H1 (cell line): ENCODE results near the gene DIP2C. TPM values are rescaled to one million over a fixed set of nuclear protein-coding genes. Genes with fewer than 3 reads are reported as not detected.

Experiments used
- CTCF ChIA-PET: fragments of 300-600 bp; sonication (Branson Sonifier 250); formaldehyde crosslinking; loops from one replicate; lab custom pipeline; 2021; ENCODE audit not compliant: partially characterized antibody; lab: Charles Lee
- POLR2A ChIA-PET: fragments of 300-600 bp; sonication (Branson Sonifier 250); formaldehyde crosslinking; loops from one replicate; lab custom pipeline; 2021; ENCODE audit warnings: inconsistent platforms; ENCODE audit not compliant: partially characterized antibody; lab: Charles Lee
- DNase-seq, 2 experiments: peaks; one replicate each; pipeline versions ENCODE4 v3.0.0 to v3.0.0-alpha.2; 2010 to 2022; ENCODE audit warnings: low spot score in 2 of 2, low read depth in 1 of 2, mixed read lengths in 1 of 2
- FAIRE-seq: peaks from 2 replicates; lab custom pipeline; 2011; peaks lifted over from hg19 to GRCh38; lab: Jason Lieb, UNC
- H2AFZ ChIP-seq: 2 replicates; pipeline ENCODE4 v1.8.1; 2012; ENCODE audit warnings: low read length, inconsistent platforms
- H2AK5ac ChIP-seq: 2 replicates; pipeline ENCODE4 v1.6.1; 2013; ENCODE audit warnings: low read depth, low read length
- H2BK120ac ChIP-seq: replicated peaks from 2 replicates; pipeline ENCODE3; 2013; ENCODE audit warnings: low read depth, low read length, inconsistent platforms
- H2BK12ac ChIP-seq: 2 replicates; pipeline ENCODE4 v1.6.1; 2013; ENCODE audit warnings: low read depth, low read length
- H2BK15ac ChIP-seq: 2 replicates; pipeline ENCODE4 v1.6.1; 2013; ENCODE audit warnings: low read length
- H2BK20ac ChIP-seq: 2 replicates; pipeline ENCODE4 v1.6.1; 2013; ENCODE audit warnings: low read length
- H2BK5ac ChIP-seq: 2 replicates; pipeline ENCODE4 v1.6.1; 2013; ENCODE audit warnings: low read depth, low read length
- H3K14ac ChIP-seq: 2 replicates; pipeline ENCODE4 v1.6.1; 2013; ENCODE audit warnings: inconsistent platforms; ENCODE audit not compliant: insufficient read length
- H3K18ac ChIP-seq: 2 replicates; pipeline ENCODE4 v1.6.1; 2013; ENCODE audit warnings: low read length; ENCODE audit errors: extremely low read depth
- H3K23ac ChIP-seq: 2 replicates; pipeline ENCODE4 v1.6.1; 2013; ENCODE audit warnings: inconsistent platforms; ENCODE audit not compliant: insufficient read length
- H3K23me2 ChIP-seq: 2 replicates; pipeline ENCODE4 v1.6.1; 2013; ENCODE audit warnings: low read depth, low read length
- H3K27ac ChIP-seq: 2 replicates; pipeline ENCODE4 v1.6.1; 2011; ENCODE audit warnings: low read depth, low read length, inconsistent platforms
- H3K27me3 ChIP-seq, 4 experiments: replicated peaks in 1 of 4; 1 replicate in 1 of 4; 2 replicates in 3 of 4; pipeline versions ENCODE4 v1.6.1 to v1.8.1; 2011 to 2013; ENCODE audit warnings: low read length in 3 of 4, mild to moderate bottlenecking in 3 of 4, inconsistent platforms in 2 of 4, mixed read lengths in 2 of 4, moderate library complexity in 1 of 4; ENCODE audit not compliant: control insufficient read depth in 3 of 4, insufficient read depth in 3 of 4; ENCODE audit errors: extremely low read depth in 1 of 4
- H3K36me3 ChIP-seq, 4 experiments: 2 replicates each; pipeline versions ENCODE4 v1.6.1 to v1.8.1; 2011 to 2013; ENCODE audit warnings: mild to moderate bottlenecking in 4 of 4, low read length in 3 of 4, moderate library complexity in 2 of 4, control low read depth in 1 of 4, inconsistent platforms in 1 of 4; ENCODE audit not compliant: insufficient read depth in 4 of 4, control insufficient read depth in 2 of 4
- H3K4ac ChIP-seq: replicated peaks from 2 replicates; pipeline ENCODE3; 2013; ENCODE audit warnings: low read length, low read depth, mixed read lengths, inconsistent platforms; ENCODE audit not compliant: insufficient read length
- H3K4me1 ChIP-seq, 4 experiments: replicated peaks in 1 of 4; 1 replicate in 1 of 4; 2 replicates in 3 of 4; pipeline versions ENCODE4 v1.6.1 to v1.8.1; 2011 to 2013; ENCODE audit warnings: low read length in 3 of 4, inconsistent platforms in 2 of 4, mixed read lengths in 1 of 4; ENCODE audit not compliant: insufficient read depth in 4 of 4, control insufficient read depth in 3 of 4
- H3K4me2 ChIP-seq, 2 experiments: 2 replicates each; pipeline versions ENCODE4 v1.6.1 to v1.8.1; 2011 to 2013; ENCODE audit warnings: low read depth in 2 of 2, low read length in 2 of 2, control low read depth in 1 of 2, inconsistent platforms in 1 of 2, mild to moderate bottlenecking in 1 of 2; ENCODE audit not compliant: insufficient read depth in 1 of 2
- H3K4me3 ChIP-seq, 4 experiments: fragments of 200-600, 300-600 bp in 1 of 4; sonication (generic), shearing (Covaris generic), sonication (Bioruptor Twin) in 1 of 4; 2 replicates each; pipeline versions ENCODE4 v1.5.1 to v1.8.1; 2011 to 2016; ENCODE audit warnings: low read length in 4 of 4, low read depth in 3 of 4, control low read depth in 2 of 4, inconsistent platforms in 2 of 4, mild to moderate bottlenecking in 2 of 4, mixed read lengths in 1 of 4, moderate library complexity in 1 of 4; ENCODE audit not compliant: insufficient read depth in 2 of 4; ENCODE audit errors: extremely low read depth in 1 of 4
- H3K56ac ChIP-seq: replicated peaks from 2 replicates; pipeline ENCODE3; 2013; ENCODE audit warnings: low read depth, mild to moderate bottlenecking, mixed read lengths, low read length, inconsistent platforms; ENCODE audit not compliant: insufficient read length
- H3K79me1 ChIP-seq: 2 replicates; pipeline ENCODE4 v1.6.1; 2013; ENCODE audit warnings: low read depth, low read length, control low read depth
- H3K79me2 ChIP-seq, 2 experiments: 2 replicates each; pipeline versions ENCODE4 v1.6.1 to v1.8.1; 2012 to 2013; ENCODE audit warnings: low read length in 2 of 2, mild to moderate bottlenecking in 2 of 2, inconsistent platforms in 1 of 2; ENCODE audit not compliant: insufficient read depth in 2 of 2, control insufficient read depth in 1 of 2
- H3K9ac ChIP-seq, 4 experiments: replicated peaks in 1 of 4; 1 replicate in 1 of 4; 2 replicates in 3 of 4; pipeline versions ENCODE4 v1.6.1 to v1.8.1; 2011 to 2013; ENCODE audit warnings: low read depth in 3 of 4, low read length in 3 of 4, control low read depth in 2 of 4, mild to moderate bottlenecking in 2 of 4, moderate library complexity in 2 of 4, inconsistent platforms in 1 of 4; ENCODE audit errors: extremely low read depth in 1 of 4
- H3K9me3 ChIP-seq, 2 experiments: 2 replicates each; pipeline versions ENCODE4 v1.6.1 to v1.8.1; 2012 to 2013; ENCODE audit warnings: mild to moderate bottlenecking in 2 of 2, moderate library complexity in 2 of 2, control low read depth in 1 of 2, inconsistent platforms in 1 of 2, low read depth in 1 of 2, low read length in 1 of 2, mixed read lengths in 1 of 2; ENCODE audit not compliant: insufficient read depth in 2 of 2
- H4K20me1 ChIP-seq, 2 experiments: replicated peaks in 1 of 2; 2 replicates each; pipeline versions ENCODE3 to v1.8.1; 2011 to 2013; ENCODE audit warnings: inconsistent platforms in 2 of 2, low read length in 2 of 2, mild to moderate bottlenecking in 1 of 2; ENCODE audit not compliant: insufficient read depth in 2 of 2, control insufficient read depth in 1 of 2
- H4K5ac ChIP-seq: 2 replicates; pipeline ENCODE4 v1.6.1; 2013; ENCODE audit warnings: low read length, low read depth, mixed read lengths, inconsistent platforms; ENCODE audit not compliant: insufficient read length
- H4K8ac ChIP-seq: 2 replicates; pipeline ENCODE4 v1.8.0; 2013; ENCODE audit warnings: mild to moderate bottlenecking, moderate library complexity, low read length, inconsistent platforms; ENCODE audit not compliant: insufficient read depth; ENCODE audit errors: extremely low read depth
- H4K91ac ChIP-seq: replicated peaks from 2 replicates; pipeline ENCODE3; 2013; ENCODE audit warnings: low read length, mixed read lengths, inconsistent platforms; ENCODE audit not compliant: insufficient read length
- BACH1 ChIP-seq: IDR thresholded peaks from 2 replicates; pipeline ENCODE4 v1.6.1; 2012; ENCODE audit warnings: low read length, improper control_type of control experiment
- EZH2 ChIP-seq: fragments of 200-600 bp; sonication (generic); IDR thresholded peaks from 2 replicates; pipeline ENCODE4 v1.7.1; 2012; ENCODE audit warnings: low read depth, mild to moderate bottlenecking, moderate library complexity, low read length, inconsistent platforms; ENCODE audit not compliant: severe bottlenecking
- FOSL1 ChIP-seq: IDR thresholded peaks from 2 replicates; pipeline ENCODE4 v1.6.1; 2011; ENCODE audit warnings: mild to moderate bottlenecking, low read depth, low read length, moderate library complexity; ENCODE audit not compliant: insufficient read depth
- GABPA ChIP-seq: IDR thresholded peaks from 2 replicates; pipeline ENCODE4 v1.6.1; 2011; ENCODE audit warnings: mild to moderate bottlenecking, low read length, moderate library complexity, borderline replicate concordance; ENCODE audit not compliant: insufficient read depth
- KDM4A ChIP-seq: IDR thresholded peaks from one replicate; pipeline ENCODE4 v1.7.1; 2012; ENCODE audit warnings: low read depth, mild to moderate bottlenecking, moderate library complexity, low read length, inconsistent platforms; ENCODE audit not compliant: severe bottlenecking
- RXRA ChIP-seq: IDR thresholded peaks from 2 replicates; pipeline ENCODE4 v1.6.1; 2011; ENCODE audit warnings: low read depth, mild to moderate bottlenecking, low read length, moderate library complexity; ENCODE audit not compliant: insufficient read depth
- SRF ChIP-seq: IDR thresholded peaks from 2 replicates; pipeline ENCODE4 v1.6.1; 2011; ENCODE audit warnings: mild to moderate bottlenecking, low read depth, low read length, moderate library complexity
- TAF1 ChIP-seq: IDR thresholded peaks from 2 replicates; pipeline ENCODE4 v1.6.1; 2011; ENCODE audit warnings: mild to moderate bottlenecking, low read depth, low read length
- TCF12 ChIP-seq: IDR thresholded peaks from 2 replicates; pipeline ENCODE4 v1.6.1; 2011; ENCODE audit warnings: low read depth, mild to moderate bottlenecking, low read length
- TEAD4 ChIP-seq: IDR thresholded peaks from 2 replicates; pipeline ENCODE4 v1.6.1; 2012; ENCODE audit warnings: low read depth, low read length, inconsistent platforms, mixed read lengths
- WGBS, 2 experiments: shearing (Covaris generic) in 1 of 2; methylation state at CpG; one replicate each; pipeline versions ENCODE4 v1.1.6 to v1.1.7; 2013 to 2015; ENCODE audit warnings: low lambda C conversion rate in 2 of 2, mixed read lengths in 2 of 2, inconsistent platforms in 1 of 2, low coverage in 1 of 2, missing lambda C conversion rate in 1 of 2; ENCODE audit not compliant: insufficient replicate concordance in 2 of 2, insufficient coverage in 1 of 2, insufficient read length in 1 of 2; ENCODE audit errors: extremely low coverage in 1 of 2, missing lambda C conversion rate in 1 of 2; 5-methylcytosine and 5-hydroxymethylcytosine counted together
- polyA plus RNA-seq, 7 experiments: library from polyadenylated mRNA; depleted of rRNA in 3 of 7; stranded (reverse) in 5 of 7; unstranded in 2 of 7; fragments of >200 nt in 5 of 7; fragments of 200-250 nt in 2 of 7; gene quantifications; 1 replicate in 5 of 7; 2 replicates in 1 of 7; 4 replicates in 1 of 7; pipeline versions ENCODE4 v1.2.1 to v1.2.3, GENCODE V29; 2011 to 2013; ENCODE audit warnings: missing spikeins in 2 of 7, mixed read lengths in 2 of 7
- total RNA-seq: library from RNA; stranded (reverse); fragmentation: NEBNext Ultra II Directional; extraction: Animal tissue kit (Norgen Biotek cat#: 25700); gene quantifications from 2 replicates; pipeline ENCODE4 v1.2.1, GENCODE V29; 2021

Gene DIP2C
- total and polyA plus RNA-seq, 2 of the 8 experiments (the other 6 are each of a cell fraction or from before 2014, with no cell fraction given), result 3.8 to 9.3 TPM

- Histone ChIP-seq H3K14ac (no peak overlapping the region), H2BK5ac (no peak overlapping the region), H4K8ac (no peak overlapping the region), H4K20me1 (peaks cover 0 to 6% of the 10 kb centered on the region in 2 experiments), H3K79me1 (peaks cover 3% of the 10 kb centered on the region; the same call in 1 of the 2 replicates), H3K4ac (no peak overlapping the region), H3K4me1 (no peaks in the 10 kb centered on the region), H3K56ac (no peak overlapping the region), H2AK5ac (no peak overlapping the region), H2BK15ac (no peak overlapping the region), H3K79me2 (no peaks in the 10 kb centered on the region), H3K9ac (no peak overlapping the region), H3K27me3 (no peaks in the 10 kb centered on the region; a peak in 1 of 7 replicates), H3K36me3 (no peaks in the 10 kb centered on the region), H3K9me3 (no peaks in the 10 kb centered on the region), H3K23ac (no peak overlapping the region), H4K91ac (no peak overlapping the region), H2BK120ac (no peak overlapping the region), H3K23me2 (no peaks in the 10 kb centered on the region), H2AFZ (no peak overlapping the region), H3K4me3 (no peak overlapping the region), H2BK12ac (no peak overlapping the region), H4K5ac (no peak overlapping the region), H2BK20ac (no peak overlapping the region), H3K4me2 (no peak overlapping the region), H3K18ac (no peak overlapping the region), H3K27ac (no peak overlapping the region)
- TF ChIP-seq RXRA (no peak), KDM4A (no peak), GABPA (no peak), BACH1 (no peak), TCF12 (no peak), TAF1 (no peak), FOSL1 (no peak), SRF (no peak), TEAD4 (no peak), EZH2 (no peak)
- WGBS, 2 experiments, result 96% methylated on average over 1 of the region's 1 CpG; no CpG with 5 or more reads in 1 of the 2 experiments
- FAIRE-seq (no peak), DNase-seq (no peak)
- ChIA-PET CTCF (no interaction called here), POLR2A (no interaction called here)
Observed at GRCh38 chr10:703118-703517, 13.7 kb upstream of the DIP2C start.
